Right atrium auricular region (tissue), 2 donors: ENCODE data around the gene CRTC2. TPM values are rescaled to one million over a fixed set of nuclear protein-coding genes. Genes with fewer than 3 reads are reported as not detected.
"Not testable (repeated sequence)": the region's sequence is repeated elsewhere in the genome, so short reads cannot be mapped to it uniquely, and the experiment has no call there.

ENCODE experiments used
- DNase-seq: peaks from one replicate; pipeline ENCODE4 v3.0.0-alpha.2; 2019; ENCODE audit warnings: low spot score
- H3K27ac ChIP-seq, 2 donors: fragments of 200-600 bp; sonication (generic); 1 replicate in 1 of 2; 2 replicates in 1 of 2; pipeline ENCODE4 v1.5.1; 2016 to 2019
- H3K27me3 ChIP-seq, 2 donors: fragments of 200-600 bp; sonication (generic); one replicate each; pipeline versions ENCODE4 v1.5.1 to v1.6.0; 2017 to 2019
- H3K36me3 ChIP-seq: fragments of 200-600 bp; sonication (generic); one replicate; pipeline ENCODE4 v1.5.1; 2016
- H3K4me1 ChIP-seq, 2 donors: fragments of 200-600 bp; sonication (generic); one replicate each; pipeline versions ENCODE4 v1.5.1 to v1.6.0; 2017 to 2019
- H3K4me3 ChIP-seq, 2 donors: fragments of 200-600 bp; sonication (generic); 1 replicate in 1 of 2; 2 replicates in 1 of 2; pipeline ENCODE4 v1.5.1; 2017 to 2019; ENCODE audit warnings: mild to moderate bottlenecking in 1 of 2, moderate library complexity in 1 of 2
- H3K9me3 ChIP-seq, 2 donors: fragments of 200-600 bp; sonication (generic); one replicate each; pipeline ENCODE4 v1.5.1; 2019
- CTCF ChIP-seq, 2 donors: fragments of 200-600 bp; sonication (generic); IDR thresholded peaks; one replicate each; pipeline ENCODE4 v1.5.1; 2019; ENCODE audit warnings: antibody characterized with exemption in 2 of 2
- total RNA-seq, 2 donors: library from RNA; depleted of rRNA; stranded (reverse); fragments of >200 nt; gene quantifications; one replicate each; pipeline ENCODE4 v1.1.0, GENCODE V29; 2016

The CRTC2 gene
- total RNA-seq, result 10 to 100 TPM; 10.5 to 14.3 TPM

- Histone ChIP-seq H3K36me3 (peaks cover 32% of the 10 kb centered on the region), H3K9me3 (no peaks in the 10 kb centered on the region), H3K27ac (peak within 1 kb of the TSS; percentile 94 to 97), H3K4me3 (peak within 1 kb of the TSS; percentile 79 to 88), H3K27me3 (no peaks in the 10 kb centered on the region), H3K4me1 (peaks cover 0 to 69% of the 10 kb centered on the region in 2 donors)
- peak; percentile 99 for DNase-seq
- no peak for TF ChIP-seq CTCF (IDR thresholded peaks at IDR 0.05)
These were observed at the start of gene CRTC2 for GRCh38 chr1:153958111-153958960. TSS of gene CRTC2 (minus strand) at chr1:153958612. CDS start at chr1:153958497, 115 bp downstream.

- no peaks in the 10 kb centered on the region for H3K9me3 ChIP-seq
- H3K4me1 ChIP-seq, result no peaks in the 10 kb centered on the region
- no peak for TF ChIP-seq CTCF (IDR thresholded peaks at IDR 0.05)
- no peaks in the 10 kb centered on the region for H3K27me3 ChIP-seq
- DNase-seq, result no peak
- no peak overlapping the region for H3K27ac ChIP-seq
- no peak overlapping the region for H3K4me3 ChIP-seq
- no peaks in the 10 kb centered on the region for H3K36me3 ChIP-seq
These were observed 47.7 kb upstream of the CRTC2 start for GRCh38 chr1:154006136-154006535.

- no peaks in the 10 kb centered on the region for H3K9me3 ChIP-seq
- H3K27ac ChIP-seq, result no peak overlapping the region
- H3K4me3 ChIP-seq, result no peak overlapping the region
- DNase-seq, result no peak
- no peaks in the 10 kb centered on the region for H3K4me1 ChIP-seq
- H3K27me3 ChIP-seq, result no peaks in the 10 kb centered on the region
- H3K36me3 ChIP-seq, result peaks cover 6% of the 10 kb centered on the region
- TF ChIP-seq CTCF (IDR thresholded peaks at IDR 0.05), result no peak
These were observed 42.0 kb upstream of the CRTC2 start for GRCh38 chr1:154000420-154000819.

GRCh38 chr1:153996882-153997281 lies 38.5 kb upstream of the CRTC2 start:
- H3K9me3 ChIP-seq, H3K4me3 ChIP-seq, H3K27me3 ChIP-seq, DNase-seq, H3K27ac ChIP-seq: not testable (repeated sequence)
- peaks cover 0 to 21% of the 10 kb centered on the region in 2 donors for H3K4me1 ChIP-seq
- H3K36me3 ChIP-seq, result peaks cover 40% of the 10 kb centered on the region

GRCh38 chr1:153995640-153996039 lies 37.2 kb upstream of the CRTC2 start:
- Histone ChIP-seq H3K4me1 (peaks cover 0 to 28% of the 10 kb centered on the region in 2 donors), H3K4me3 (no peak overlapping the region), H3K9me3 (no peaks in the 10 kb centered on the region), H3K27ac (no peak overlapping the region), H3K27me3 (no peaks in the 10 kb centered on the region), H3K36me3 (peaks cover 48% of the 10 kb centered on the region)
- no peak for DNase-seq
- no peak for TF ChIP-seq CTCF (IDR thresholded peaks at IDR 0.05)

- Histone ChIP-seq H3K27ac (no peak overlapping the region), H3K27me3 (no peaks in the 10 kb centered on the region), H3K4me3 (no peak overlapping the region), H3K9me3 (no peaks in the 10 kb centered on the region), H3K4me1 (peaks cover 0 to 28% of the 10 kb centered on the region in 2 donors), H3K36me3 (peaks cover 48% of the 10 kb centered on the region)
- no peak for TF ChIP-seq CTCF (IDR thresholded peaks at IDR 0.05)
- no peak for DNase-seq
These were observed 36.8 kb upstream of the CRTC2 start for GRCh38 chr1:153995202-153995601.
